Islet of Langerhans (tissue), 1 donor: ENCODE measurements around the gene PPP3R1.
A peak's percentile ranks its signal among the peaks of the same experiment; 100 is the strongest.

Experiments used
- FAIRE-seq: peaks from one replicate; lab custom pipeline; 2011; peaks lifted over from hg19 to GRCh38; lab: Jason Lieb, UNC

PPP3R1 gene

DNA sequence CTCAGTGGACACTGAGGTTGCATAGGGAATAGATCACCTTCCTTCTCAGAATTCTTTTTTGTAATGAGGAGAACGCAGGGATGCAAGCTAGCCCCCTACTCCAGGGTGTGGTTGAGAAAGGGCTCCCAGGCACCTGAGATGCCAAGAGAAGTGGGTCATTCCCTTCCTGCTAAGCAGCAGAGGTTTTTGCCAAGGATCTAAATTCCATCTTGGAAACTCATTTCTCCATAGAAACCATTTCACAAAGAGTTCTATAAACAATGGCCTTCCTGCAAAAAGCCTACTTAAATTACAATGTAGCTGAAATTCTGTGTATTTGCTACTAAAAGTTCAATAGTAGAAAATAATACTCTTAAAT lies 3.7 kb upstream of the PPP3R1 start:
- no peak for FAIRE-seq

DNA sequence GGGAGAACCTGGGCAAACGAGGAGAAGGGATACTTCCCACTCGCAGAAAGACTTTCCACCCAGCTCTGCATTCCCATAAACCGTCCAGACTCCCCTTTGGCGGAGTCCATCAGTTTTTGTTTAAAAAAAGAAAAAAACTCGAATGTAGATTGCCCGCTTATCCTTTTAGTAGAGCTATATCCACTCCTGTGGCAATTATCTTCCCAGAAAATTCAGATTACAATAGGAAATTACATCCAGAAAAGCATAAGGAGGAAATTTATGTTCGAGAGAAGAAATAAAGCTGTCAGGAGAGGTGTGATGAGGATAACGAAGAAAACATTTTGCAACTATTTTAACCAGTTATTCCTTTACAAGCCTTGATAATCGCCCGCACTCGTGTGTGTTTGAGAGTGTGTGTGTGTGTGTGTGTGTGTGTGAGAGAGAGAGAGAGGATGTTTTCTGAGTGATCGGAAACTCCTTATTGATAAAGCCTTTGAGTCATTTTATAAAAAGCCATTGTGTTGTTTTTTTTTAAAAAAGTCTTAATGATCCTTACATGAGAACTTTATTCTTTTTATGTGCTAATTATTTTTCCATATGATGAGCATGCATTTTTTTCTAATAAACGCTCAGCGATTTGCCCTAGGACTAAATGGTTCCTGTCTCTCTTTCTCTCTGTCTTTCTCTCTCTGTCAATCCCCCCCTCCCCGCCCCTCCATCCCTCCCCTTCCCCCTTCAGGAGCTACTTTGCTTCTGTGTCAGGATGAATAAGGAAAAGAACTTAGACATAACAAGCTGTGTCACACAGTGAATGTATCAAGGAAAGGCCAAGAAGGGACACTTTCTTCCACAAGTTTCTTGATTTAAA lies 1.1 kb upstream of the PPP3R1 start:
- FAIRE-seq = no peak

DNA sequence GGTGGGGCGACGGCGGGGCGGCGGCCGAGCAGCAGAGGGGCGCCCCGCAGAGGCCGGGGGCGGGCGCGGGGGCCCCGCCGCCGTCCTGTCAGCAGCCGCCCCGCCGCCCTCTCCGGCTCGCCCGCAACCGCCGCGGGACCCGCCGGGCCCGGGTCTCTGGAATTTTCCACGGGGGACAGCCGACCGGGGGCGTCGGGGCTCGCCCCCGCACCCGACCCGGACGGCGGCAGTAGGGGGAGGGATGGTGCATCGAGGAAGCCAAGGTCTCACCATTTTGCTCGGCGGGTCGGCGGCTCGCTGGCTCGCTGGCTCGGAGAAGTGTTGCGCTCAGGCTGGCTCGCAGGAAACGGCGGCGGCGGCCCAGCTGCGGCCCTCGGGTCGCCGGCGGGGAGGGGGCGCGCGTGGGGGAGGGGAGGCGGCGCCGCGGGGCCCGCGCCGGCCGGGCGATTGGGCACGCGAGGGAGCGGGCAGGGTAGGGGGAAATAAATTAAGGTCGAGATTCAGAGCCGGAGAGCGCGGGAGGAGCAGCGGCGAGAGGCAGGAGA lies 405 bp downstream of the PPP3R1 start:
- no peak for FAIRE-seq

DNA sequence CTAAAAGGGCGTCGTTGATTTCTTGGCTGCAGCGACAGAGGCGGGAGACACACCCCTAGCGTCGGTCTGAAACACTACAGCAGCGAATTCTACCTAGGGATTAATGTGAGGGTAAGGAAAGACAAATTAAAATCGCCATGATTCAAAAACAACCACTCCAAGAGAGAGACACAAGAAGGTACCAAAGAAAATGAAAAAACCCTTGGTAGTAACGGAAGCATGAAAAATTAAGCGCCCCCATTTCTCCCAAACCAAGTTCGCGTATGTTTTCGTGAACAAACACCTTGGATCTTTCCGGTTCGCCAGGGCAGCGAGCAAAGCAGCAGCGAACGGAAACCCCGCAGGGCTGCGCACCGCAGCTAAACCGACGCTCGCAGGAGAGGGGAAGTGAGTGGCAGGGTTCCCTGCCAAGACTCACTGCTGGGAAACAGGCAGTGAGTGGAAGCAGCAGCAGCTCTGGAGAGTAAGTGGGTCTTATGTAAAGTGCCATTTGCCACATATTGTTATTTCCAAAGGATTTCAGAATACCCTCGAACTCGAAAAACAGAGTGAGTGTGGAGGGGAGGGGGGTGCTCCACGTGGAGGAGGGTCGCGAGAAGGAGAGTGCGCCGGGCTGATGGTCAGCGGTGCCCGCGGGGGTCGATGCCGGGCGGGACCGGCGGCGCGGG lies 1.0 kb downstream of the PPP3R1 start:
- peak; percentile 82 for FAIRE-seq

DNA sequence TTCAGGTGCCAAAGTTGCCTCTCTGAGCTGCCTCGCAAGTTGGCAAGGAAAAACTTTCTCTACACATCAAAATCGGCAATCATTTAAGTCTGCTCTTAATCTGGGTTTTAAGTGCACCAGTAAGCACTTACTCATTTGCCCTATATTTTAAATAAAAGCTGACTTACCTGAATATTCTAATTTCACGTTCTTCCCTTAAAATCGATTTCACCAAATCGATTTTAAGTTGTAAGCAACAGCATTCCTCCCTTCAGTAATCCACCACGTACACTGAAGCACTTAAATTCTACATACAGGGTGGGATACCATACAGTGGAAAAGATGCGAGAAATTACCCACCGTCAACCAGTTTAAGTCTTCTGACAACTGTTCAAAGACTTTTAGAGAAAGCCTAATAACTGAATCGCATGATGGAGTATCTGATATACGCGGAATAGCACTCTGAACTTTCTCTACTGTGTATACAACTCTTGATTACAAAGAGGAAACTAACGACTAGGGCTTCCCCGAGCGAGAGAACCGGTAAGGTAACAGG lies 1.6 kb downstream of the PPP3R1 start:
- FAIRE-seq = no peak

DNA sequence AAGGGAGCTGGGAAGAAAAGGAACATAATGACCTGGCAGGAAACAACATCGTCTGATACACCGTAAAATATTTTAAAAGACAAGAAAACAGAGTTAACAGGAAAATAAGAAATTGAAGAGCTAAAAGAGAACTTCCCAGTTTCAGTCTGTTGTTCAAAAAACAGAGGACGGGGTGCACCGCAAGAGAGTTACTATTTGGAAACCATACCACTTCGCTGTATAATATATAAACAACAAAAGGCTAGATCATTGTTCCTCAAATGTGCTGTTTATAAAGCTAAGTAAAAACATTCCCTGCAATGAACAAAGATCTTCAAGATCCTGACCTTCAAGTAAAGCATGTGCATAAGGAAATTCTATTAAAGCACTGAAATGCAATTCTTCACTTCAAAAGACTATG lies 2.1 kb downstream of the PPP3R1 start:
- FAIRE-seq = no peak

DNA sequence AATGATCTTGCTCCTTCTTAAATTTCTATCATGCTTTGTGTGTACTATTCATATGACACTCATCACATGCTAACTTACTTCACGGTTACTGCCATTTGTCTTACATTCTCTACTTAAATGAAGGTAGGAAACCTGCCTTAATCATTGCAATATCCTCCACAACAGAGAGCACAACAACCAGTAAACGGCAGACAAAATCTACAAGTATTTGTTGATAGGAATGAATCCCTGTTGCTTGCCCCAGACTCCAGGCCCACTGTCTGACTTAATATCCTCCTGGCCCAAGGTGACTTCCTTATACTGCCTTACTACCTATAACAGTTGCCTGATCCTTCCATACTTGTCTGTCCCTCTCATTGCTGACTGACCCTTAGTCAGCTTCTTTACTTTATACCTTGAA lies 3.5 kb downstream of the PPP3R1 start:
- FAIRE-seq = no peak

DNA sequence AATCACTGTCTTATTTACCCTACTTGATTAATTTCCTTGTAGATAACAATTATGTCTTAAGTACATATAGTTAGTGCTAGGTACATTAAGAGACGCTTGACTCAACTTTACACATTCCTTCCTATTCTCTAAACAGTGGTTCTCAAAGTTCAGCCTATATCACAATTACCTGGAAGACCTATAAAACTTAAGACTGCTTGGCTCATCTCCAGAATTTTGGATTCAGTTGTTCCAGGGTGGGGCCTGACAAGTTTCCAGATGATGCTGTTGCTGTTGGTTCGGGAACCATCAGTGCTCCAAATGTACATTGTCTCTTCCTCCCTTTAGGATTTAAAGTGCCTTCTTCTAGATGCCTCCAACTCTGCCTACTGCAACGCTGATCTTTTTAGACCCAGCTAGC lies 4.0 kb downstream of the PPP3R1 start:
- no peak for FAIRE-seq

DNA sequence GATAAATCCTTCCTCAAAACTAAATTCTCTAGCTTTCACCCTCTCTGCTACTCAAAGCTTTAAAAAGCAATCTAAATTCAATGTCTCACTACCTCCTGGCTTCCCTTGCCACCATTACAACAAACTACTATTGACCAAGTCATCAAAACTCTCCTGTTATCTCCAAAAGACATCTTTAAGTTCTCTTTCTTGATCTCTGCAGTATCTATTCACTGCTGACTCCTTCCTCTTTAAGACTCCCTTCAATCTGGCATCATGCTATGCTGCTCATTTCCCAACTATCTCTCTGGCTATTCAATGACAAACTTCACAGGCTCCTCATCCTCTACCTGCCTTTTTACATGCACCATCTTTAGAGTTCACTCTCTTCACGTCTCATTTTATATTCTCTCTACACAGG lies 5.9 kb downstream of the PPP3R1 start:
- no peak for FAIRE-seq

DNA sequence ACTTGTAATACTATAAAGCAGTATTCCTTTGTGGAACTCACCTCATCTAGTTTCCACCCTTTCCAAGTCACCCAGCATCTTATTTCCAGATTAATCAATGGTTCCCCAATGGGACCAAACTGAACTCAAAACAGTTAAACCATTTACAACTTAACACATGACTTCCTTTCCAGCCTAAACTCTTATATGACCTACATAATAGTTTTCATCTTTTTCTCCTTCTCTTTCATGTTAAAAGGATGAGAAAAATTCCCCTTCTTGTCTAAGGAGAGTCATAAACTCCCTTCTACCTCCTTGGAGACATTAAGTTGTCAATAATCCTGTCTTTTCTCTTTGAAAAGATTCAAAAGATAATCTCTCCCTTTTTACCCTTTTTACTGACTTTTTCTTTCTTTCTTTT lies 6.7 kb downstream of the PPP3R1 start:
- FAIRE-seq = no peak

DNA sequence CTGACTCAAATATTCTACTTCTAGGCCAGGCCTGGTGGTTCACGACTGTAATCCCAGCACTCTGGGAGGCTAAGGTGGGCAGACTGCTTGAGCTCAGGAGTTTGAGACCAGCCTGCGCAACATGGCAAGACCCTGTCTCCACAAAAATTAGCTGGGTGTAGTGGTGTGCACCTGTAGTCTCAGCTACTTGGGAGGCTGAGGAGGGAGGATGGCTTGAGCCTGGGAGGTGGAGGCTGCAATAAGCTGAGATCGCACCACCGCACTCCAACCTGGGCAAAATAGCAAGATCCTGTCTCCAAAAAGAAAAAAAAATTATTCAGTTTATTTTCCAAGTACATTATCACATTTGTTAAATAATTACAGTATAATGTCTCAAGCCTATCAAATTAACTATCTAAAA lies 7.3 kb downstream of the PPP3R1 start:
- FAIRE-seq = no peak

DNA sequence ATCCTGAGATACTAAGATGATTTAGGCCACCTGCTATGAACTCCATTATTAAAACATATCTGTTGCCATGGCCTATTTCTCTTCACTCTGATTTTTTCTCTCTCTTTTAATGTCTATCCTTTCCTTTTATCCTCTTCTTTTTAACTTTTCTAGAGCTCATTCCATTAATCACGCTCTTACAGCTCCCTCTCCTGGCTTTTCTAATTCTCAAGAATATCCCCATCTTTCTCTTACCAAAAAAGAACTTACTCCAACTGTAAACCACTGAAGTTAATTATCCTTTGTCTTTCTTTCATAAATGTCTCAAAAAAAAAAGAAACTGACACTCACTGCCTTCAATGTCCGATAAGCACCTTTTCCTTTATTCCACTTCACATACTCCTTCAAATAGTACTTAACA lies 7.9 kb downstream of the PPP3R1 start:
- peak; percentile 38 for FAIRE-seq

DNA sequence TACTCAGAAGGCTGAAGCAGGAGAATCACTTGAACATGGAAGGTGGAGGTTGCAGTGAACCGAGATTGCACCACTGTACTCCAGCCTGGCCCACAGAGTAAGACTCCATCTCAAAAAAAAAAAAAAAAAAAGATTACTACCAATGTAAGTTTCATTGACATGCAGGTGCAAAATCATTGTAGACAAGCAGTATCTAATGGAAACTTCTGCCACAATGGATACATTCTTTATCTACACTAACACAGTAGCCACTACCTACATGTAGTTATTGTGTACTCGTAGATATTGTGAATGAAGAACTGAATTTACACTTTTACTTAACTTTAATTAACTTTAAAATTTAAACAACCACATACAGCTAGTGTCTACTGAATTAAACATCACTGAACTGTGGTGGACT lies 10.6 kb downstream of the PPP3R1 start:
- no peak for FAIRE-seq

DNA sequence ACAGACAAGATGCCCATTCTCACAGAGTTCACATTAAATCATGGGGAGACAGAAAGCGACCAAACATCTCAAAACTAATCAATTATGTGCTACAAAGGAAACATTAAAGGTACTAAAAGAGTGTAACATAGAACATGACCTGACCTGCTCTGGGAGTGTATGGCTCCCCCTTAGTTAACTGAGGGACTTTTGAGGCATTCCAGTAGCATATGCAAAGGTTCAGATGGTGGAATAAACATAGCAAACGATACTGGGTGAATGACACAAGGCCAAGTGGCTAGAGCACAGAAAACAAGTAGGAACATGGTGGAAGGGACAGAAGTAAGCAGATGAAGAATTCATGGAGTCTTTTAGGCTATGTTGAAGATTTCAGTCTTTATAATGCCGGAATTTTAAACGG lies 11.9 kb downstream of the PPP3R1 start:
- no peak for FAIRE-seq

DNA sequence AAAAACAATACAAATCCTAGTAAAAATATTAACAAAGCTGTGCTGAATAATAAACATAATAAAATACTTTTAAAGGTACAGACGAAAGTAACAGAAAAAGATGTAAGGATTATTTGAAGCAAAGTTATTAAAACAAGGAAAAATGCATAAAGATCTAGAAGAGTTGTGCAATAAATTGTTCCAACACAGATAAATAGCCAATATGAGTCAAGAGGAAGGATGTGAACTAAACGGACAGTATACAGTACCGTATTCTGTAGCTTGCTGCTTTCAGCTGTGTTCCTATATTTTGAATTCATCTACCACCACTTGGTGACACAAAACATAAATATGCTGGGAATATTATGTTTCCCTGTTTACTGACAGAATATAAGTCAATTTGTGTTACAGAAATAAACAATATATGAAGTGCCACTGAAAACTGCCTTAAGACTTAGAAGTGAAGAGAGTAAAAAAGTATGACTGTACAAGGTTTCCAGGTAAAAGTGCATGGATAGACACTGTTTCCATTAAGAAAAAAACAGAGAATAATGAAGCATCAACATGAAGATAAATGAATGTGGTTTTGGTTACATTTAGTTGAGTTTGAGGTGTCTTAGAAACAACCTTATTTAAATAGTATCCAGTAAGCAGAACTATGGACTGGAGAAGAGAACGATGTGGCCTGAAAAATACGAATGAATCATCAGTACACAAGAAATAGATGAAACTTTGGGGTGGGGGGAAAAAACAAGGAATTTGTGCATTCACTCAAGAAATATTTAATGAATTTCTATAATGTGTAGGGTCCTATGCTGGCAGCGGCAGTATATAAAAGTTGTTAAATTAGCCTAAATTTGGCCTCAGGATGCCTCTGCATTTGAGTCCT lies 13.1 kb downstream of the PPP3R1 start:
- no peak for FAIRE-seq

DNA sequence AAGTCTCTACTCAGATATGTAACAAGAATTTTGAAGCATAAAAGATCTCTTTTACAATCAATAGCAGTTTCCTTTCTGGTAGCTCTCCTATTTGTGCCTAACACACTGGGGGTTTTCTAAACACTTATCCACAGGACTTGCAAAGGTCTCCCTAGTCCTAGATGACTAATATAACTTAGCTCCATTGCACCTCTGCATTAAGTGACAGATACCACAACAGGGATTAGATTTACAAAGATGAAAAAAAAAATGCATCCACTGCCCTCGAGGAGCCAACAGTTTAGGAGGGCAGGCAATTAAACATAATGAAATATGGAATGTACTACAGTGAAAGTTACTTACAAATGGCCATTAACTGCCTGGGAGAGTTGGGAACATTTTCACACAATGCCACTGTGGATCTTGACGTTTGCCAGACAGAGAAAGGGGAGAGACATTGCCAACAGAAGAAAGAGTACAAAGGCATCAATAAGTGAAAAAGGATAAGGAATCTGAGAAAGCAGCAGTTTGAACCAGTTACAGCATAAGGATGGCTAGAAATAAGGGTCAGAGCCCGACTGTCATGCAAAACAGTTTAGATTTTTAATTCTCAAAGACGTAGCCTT lies 14.3 kb downstream of the PPP3R1 start:
- no peak for FAIRE-seq

DNA sequence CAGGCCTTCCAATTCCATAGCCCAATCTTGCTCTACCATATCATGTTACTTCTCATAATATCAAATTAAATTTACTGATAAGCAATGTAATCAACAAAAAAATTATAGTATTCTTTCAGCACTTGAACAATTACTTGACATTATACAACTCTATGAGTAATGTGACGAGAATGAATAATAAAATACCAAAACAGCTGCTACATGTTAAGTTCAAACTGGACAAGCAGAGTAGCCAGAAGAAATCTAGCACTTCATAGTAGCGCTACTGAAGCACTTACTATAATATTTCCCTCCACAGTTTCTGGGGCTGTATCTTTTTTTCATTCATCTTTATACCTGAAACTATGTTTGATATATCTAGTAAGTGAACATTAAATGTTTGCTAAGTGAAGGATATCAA lies 14.9 kb downstream of the PPP3R1 start:
- FAIRE-seq = no peak

DNA sequence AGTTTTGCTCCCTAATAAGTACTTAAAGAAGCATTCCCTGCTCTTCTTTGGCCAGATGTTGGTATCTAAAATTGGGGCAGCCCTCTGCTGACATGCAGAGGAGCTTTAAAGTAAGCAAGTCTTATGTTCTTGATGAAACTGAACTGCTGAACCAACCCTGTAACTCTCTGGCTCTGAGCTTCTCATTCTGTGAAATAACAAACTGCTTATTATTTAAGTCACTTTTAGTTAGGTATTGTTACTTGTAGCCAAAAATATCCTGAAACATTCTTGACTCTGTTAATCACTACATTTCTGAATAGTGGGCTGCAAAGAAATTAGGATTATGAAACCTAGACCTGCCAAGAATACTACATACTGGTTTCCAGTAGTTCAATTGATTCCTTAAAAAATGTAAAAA lies 15.5 kb downstream of the PPP3R1 start:
- no peak for FAIRE-seq

DNA sequence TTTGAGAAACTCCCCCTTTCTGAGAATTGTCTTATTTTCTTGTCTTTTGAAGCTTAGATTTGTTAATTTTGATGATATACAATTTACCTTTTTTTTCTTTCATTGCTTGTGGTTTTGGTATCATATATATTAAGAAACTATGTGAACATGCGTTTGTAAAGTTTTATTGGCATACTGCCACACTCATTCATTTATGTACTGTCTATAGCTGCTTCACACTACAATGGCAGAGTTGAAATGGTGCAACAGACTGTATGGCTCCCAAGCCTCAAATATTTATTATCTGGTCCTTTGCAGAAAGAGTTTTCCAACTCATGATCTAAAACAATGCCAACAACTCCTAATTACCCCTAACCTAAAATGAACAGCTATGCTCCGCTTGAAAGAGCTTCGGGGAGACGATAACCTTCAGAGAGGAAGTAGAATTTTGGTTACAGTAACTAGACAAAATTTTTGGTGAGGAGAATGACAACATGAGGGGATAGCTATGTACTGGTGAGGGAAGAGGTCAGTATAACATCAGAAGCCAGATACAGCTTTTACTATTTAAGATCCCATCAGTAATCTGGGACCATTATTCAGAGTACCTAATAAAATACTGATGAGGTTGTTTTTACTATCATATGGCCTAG lies 16.1 kb downstream of the PPP3R1 start:
- FAIRE-seq = no peak

DNA sequence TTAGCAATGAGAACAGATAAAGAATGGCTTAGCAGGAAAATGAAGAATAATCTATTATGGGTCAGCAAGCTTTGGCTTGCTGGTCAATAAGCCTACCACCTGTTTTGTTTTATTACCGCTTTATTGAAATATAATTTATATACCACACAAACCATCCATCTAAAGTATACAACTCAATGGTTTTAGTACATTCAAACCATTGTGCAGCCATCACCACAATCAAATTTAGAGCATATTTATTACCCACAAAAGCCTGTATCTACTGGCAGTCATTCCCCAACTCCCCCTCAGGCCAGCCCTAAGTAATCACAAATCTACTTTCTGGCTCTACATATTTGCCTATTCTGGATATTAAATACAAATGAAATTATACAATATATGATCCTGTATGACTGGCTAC lies 17.2 kb downstream of the PPP3R1 start:
- FAIRE-seq = no peak

DNA sequence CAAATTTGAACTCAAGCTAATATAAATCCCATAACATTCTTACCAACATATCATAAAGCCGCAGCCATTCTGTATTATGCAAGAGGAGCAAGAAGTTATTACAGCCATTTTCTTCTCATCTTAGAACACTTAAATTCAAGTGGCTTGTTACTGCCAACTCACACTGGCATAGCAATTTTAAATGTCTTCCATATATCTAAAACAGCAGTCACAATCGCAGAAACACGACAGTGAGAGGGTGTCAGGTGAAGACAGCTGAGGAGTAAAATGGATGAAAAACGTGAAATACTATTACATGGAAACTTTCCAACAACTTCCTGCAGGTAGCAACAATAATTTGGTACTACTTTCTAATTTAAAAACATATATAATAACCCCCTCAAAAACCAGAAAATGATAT lies 17.9 kb downstream of the PPP3R1 start:
- no peak for FAIRE-seq

DNA sequence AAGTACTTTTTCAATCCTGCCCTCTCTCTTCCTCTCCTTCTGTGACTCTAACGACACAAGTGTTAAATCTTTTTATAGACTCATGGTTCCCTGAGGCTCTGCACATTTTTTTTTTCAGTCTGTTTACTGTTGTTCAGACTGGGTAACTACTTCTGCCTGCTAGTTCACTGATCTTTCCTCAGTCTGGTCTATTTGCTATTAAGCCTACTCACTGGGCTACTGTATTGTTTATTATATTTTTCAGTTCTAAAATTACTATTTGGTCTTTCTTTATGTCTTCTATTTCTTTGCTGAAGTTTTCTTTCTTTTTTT lies 21.3 kb downstream of the PPP3R1 start:
- no peak for FAIRE-seq
